ENCODE data around the gene MAPKBP1.

DNA sequence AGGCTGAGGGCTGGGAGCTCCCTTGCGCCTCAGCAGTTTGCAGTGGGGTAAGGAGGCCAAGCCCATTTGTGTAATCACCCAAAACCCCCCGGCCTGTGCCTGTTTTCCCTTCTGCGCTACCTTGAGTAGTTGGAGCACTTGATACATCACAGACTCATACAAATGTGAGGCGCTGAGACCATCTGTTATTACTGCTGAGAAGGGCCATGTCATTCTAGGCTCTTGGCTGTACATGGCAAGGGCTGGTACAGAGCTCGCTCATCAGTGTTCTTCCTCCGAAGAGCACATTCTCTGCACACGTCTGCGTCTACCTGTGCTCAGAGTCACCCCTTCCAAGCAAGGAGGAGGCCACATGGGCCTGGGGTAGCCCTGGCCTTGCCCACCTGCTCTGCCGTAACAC lies 73.7 kb downstream of the MAPKBP1 start:
- no peak for TF ChIP-seq POLR2A (IDR thresholded peaks at IDR 0.05)
- TF ChIP-seq, protein P1, sequence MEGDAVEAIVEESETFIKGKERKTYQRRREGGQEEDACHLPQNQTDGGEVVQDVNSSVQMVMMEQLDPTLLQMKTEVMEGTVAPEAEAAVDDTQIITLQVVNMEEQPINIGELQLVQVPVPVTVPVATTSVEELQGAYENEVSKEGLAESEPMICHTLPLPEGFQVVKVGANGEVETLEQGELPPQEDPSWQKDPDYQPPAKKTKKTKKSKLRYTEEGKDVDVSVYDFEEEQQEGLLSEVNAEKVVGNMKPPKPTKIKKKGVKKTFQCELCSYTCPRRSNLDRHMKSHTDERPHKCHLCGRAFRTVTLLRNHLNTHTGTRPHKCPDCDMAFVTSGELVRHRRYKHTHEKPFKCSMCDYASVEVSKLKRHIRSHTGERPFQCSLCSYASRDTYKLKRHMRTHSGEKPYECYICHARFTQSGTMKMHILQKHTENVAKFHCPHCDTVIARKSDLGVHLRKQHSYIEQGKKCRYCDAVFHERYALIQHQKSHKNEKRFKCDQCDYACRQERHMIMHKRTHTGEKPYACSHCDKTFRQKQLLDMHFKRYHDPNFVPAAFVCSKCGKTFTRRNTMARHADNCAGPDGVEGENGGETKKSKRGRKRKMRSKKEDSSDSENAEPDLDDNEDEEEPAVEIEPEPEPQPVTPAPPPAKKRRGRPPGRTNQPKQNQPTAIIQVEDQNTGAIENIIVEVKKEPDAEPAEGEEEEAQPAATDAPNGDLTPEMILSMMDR (IDR thresholded peaks at IDR 0.05) = no peak
